HG03039 (cell line): ENCODE results near the gene RREB1.
"Not testable (repeated sequence)": the region's sequence is repeated elsewhere in the genome, so short reads cannot be mapped to it uniquely, and the experiment has no call there.

ENCODE experiments used
- ATAC-seq: cut with Tn5 transposase; IDR thresholded peaks from one replicate; pipeline ENCODE4 v1.9.1; 2021; ENCODE audit warnings: mild to moderate bottlenecking, moderate library complexity; ENCODE audit not compliant: unreplicated experiment

Gene RREB1

DNA sequence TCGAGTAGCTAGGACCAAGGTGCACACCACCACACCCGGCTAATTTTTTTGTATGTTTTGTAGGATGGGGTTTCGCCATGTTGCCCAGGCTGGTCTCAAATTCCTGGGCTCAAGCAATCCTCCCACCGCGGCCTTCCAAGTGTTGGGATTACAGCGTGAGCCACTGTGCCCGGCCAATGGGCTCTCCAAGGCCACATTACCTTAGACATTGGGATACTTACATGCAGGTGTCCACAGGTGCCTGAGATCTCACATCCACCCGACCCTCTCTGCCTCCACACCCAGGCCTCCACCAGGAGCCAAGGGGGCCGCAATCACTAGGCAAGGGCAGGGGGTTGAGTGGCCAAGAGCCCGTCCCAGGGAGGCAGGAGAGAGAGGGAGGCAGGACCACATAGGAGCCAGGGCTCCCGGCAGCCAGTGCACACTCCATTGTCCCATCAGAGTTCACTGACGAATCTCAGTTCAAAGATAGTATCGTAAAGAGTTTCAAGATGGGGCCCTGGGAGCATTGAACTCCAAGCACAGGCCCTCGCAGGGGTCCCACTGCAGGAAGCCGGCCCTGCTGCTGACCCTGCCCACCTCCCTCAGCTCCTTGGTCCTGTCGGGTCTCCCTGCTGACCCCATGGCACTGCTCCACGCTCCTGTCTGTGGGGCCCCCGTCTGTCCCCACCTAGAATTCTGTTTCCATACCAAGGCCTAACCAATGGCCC lies 149.9 kb downstream of the RREB1 start:
- ATAC-seq: no peak

DNA sequence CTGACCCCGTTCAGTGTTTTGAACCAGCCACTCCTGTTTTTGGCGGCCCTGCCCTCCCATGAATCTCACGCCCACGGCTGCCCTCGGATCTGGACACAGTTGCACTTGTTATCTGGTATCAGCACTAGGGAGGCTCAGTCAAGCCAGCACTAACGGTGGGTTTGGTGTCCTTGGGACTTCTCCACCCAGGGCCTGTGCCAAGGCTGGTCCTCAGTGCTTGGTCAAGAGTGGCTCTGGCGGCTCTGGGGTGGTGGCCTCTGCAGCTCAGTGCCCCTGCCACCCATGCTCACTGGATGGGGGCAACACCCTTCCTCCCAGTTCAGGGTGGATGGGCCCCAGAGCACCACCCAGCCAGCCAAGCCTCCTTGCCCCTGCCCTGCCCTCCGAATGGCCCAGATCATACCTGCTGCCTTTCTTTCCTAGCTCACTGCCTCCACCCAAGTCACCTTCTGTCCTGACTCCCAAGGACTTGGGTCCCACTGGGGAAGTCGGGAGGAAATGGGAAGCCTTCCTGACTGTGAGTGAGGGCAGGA lies 150.5 kb downstream of the RREB1 start:
- no peak for ATAC-seq

DNA sequence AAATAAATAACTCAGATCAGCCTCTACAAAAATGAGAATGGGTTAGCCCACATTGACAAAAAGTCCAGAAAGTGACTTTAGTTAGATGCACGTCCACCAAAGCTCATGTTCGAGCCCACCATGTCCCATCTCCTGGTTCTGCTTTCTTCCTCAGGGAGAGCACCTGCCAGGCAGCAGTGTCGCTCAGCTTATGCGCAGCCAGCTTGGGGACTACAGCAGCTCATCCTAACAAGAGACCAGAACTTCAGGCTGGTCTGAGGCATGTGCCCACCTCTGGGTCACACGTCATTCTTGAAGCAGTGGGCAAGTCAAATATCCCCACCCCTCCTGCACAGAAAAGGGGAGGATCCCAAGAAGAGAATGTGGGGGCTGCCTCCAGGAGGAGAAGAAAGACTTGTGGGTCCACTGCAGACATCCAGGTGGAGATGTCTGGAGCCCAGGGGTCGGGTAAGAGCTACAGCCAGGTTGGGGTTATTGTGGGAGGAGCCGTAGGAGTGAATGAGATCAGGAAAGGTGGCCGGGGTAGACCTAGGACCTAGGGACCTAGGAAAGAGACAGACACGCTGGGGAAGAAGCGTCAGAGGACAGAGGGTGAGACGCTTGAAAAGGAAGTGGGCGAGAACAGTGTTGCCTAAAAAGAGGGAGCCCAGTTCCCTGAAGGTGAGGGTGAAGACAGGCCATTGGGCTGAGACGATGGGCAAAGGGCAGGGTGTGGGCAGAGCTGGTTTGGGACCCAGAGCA lies 152.7 kb downstream of the RREB1 start:
- no peak for ATAC-seq

DNA sequence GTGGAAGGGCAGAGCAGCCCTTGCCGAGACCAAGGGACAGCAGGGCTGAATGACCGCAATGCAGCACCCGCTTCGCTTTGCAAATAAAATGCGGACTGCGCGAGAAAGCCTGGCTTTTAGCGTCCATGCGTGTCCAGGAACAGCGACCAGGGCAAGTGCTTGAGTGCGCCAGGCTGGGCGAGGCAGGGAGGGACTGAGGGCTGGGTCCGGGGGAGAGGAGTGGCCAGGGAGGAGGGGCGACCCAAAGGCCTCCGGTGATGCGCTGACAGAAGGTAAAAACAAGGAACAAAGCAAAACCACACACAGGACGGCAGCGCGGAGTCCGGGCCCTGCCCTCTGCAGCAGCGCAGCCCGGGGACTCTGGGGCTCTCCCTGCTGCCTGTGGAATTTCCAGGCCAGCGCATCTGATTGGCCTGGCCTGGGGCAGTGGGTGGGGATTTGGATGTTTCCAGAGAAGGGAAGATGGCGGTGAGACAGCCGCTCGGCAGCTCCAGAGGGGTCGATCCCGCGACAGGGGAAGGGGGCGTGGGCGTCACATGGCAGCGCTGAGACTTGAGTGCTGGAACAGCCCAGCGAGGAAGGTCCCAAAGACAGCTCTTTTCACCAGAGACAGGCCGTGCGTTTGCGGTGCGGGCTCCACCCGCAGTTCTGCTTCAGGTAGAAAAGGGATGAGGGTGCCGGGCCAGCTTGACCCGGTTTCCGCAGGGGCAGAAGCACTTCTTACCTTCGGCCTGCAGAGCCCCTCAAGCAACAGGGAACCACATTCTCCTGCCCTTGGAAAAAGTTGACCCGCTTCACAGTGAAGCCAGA lies 153.5 kb downstream of the RREB1 start:
- peak; percentile 54 for ATAC-seq

DNA sequence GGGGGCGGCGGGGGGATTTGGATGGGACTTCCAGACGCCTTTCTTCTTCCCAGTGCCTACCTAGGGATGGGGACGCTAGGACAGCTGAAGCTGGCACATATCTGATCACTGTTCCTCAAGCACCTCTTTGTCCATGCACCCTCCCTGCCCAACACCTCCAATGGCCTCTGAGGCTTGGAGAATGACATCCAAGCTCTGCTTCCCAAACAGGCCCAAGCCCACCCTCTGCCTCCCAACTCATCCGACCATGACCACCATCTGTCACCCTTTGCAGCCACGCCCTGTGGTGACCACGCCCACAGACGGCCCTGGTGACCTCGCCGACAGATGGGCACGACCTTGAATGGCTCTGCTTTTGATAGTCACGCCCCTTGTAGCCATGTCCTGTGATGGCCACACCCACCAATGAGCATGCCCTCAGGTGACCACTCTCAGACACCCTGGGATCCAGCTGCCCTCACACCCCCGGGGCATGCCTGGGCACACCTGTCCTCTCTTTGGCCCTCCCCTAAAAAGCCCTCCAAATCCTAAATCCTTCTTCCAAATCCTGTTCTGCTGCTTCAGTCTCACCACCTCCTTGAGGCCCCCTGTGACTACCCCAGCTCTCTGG lies 154.2 kb downstream of the RREB1 start:
- no peak for ATAC-seq

DNA sequence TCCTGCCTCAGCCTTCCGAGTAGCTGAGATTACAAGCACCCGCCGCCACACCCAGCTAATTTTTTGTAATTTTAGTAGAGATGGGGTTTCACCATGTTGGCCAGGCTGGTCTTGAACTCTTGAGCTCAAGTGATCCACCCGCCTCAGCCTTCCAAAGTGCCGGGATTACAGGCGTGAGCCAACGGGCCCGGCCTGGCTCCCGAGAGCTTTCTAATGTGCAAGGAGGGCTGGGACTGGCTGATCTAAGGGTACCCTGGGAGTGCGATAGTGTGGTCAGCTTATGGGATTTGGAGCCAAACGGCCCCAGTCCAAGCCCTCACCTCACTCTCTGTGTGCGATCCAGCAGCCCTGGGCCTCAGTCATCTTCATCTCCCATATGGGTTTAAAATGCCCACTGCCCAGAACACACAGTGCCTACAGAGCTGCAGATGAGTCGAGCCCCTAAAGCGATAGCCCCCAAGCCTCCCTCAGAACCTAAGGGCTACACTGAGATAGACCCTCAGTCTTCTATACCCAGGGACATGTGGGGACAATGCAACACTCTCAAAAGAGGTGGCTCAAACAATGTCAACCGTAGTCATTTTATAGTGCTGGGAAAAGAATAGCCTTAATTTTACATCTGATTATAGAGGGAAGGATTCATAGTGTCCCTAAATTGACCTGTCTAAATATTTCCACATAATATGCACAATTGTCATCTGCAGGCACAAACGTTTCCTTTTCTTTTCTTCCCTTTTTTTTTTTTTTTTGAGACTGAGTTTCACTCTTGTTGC lies 155.2 kb downstream of the RREB1 start:
- no peak for ATAC-seq

DNA sequence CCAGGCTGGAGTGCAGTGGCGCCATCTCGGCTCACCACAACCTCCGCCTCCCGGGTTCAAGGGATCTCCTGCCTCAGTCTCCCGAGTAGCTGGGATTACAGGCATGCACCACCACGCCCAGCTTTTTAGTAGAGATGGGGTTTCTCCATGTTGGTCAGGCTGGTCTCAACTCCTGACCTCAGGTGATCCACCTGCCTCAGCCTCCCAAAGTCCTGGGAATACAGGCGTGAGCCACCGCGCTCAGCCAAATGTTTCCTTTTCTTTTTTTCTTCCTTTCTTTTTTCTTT lies 155.7 kb downstream of the RREB1 start:
- not testable (repeated sequence) for ATAC-seq

DNA sequence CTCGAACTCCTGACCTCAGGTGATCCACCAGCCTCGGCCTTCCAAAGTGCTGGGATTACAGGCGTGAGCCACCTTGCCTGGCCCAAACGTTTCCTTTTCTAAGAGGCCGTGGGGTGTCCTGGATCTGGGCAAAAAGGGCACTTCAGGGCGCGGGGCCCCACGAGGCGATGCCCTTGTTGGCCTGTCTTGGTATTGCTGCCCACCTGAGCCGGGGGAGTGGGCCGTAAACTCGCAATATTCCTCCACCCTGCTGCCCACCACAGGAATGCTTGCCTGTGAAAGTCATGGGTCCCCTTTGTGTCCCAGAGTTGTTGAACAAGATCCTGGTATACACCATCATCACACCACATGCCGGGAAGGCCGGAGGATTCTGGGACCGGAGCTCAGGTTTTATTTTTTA lies 156.3 kb downstream of the RREB1 start:
- ATAC-seq: no peak

DNA sequence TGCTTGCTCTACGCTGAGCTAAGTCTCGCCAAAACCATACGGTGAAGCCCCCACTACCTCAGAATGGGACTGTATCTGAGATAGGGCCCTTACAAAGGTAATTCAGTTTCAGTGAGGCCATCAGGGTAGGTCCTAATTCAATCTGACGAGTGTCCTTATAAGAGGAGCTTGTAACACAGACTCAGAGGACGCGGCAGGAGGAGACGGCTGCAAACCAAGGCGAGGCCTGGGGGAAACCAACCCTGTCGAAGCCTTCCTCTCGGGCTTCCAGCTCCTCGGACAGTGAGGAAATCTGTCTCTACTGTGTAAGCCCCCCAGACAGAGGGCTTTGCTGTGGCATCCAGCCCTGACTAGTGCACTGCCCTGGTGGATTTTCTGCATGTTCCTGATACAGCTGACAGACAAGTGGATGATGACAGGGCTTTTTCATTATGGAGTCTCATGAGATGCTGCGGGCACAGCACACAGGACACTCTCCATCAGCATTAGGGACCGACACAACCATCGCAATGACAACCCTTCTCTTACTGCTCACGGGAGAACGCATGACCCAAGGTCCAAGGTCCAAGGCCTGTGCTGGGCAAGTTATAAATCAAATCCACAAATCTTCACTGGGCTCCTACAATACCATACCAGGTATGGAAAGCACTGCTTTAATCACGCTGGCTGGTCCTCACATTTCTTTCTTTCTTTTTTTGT lies 157.1 kb downstream of the RREB1 start:
- ATAC-seq: no peak

DNA sequence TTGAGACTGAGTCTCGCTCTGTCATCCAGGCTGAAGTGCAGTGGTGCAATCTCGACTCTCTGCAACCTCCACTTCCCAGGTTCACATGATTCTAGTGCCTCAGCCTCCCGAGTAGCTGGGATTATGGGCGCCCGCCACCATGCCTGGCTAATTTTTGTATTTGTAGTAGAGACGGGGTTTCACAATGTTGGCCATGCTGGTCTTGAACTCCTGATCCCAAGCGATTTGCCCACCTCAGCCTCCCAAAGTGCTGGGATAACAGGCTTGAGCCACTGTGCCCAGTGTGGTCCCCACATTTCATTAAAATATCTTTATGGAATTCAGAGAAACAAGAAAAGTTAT lies 157.6 kb downstream of the RREB1 start:
- ATAC-seq: not testable (repeated sequence)

DNA sequence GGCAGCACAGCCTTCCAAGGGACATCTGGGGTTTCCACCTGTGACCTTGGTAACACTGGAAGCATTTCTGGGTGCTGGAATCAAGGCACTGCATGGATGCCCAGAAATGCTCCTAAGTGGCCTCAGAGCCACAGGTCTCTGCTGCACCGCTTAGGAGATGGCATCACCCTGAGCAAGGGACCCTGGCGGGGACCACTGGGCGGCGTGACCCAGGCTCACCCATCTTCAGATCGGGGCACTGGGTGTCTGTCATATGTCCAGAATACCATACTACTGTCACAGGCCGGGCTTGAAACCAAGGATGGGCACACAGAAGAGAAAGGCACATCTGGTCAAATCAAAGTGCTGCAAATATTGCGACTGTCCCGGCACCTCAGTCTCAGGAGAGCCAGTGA lies 159.3 kb downstream of the RREB1 start:
- no peak for ATAC-seq

DNA sequence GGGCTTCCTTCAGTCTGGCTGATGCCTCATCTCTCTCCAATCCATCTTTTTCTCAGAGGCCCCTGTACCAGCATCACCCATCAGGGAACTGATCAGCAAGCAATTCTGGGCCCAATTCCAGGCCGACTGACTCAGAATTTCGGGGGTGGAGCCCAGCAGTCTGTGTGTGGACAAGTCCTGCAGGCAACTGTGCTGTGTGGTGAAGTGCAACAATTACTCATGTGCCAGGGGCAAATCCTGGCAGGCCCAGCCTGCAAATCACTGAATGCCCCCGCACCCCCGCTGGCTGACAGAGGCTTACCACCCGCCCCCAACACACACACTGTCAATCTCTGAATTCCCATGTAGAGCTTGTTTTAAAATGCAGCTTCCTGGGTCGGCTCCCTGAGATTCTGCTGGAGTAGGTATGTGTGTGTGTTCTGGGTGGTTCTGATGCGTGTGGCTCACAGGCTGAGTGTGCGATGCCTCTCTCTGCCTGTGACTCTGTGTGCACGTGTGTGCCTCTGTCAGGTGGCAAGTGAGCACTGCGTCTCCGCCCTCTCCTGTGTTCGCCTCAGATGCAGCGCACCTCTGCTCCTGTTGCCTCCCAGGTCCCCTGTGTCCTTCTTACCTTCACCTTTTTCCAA lies 159.8 kb downstream of the RREB1 start:
- ATAC-seq: no peak

DNA sequence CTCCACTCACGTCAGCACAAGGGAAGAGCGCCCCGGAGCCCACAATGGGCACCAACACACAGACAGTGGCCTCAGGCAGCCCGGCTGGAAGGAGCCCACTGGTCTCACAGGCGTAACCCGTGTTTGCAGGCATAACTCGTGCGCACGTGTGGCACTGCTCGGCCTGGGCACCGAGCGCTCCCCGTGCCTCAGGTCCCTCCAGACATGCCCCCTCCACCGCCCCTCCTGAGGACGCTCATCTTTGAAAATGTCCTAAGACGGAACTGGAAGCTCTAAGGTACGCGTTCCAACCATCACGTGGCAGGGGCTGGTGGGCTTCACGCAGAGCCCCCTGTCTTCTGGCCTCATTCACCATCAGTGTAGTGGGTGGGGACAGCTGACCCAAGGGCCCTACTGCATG lies 160.6 kb downstream of the RREB1 start:
- no peak for ATAC-seq

DNA sequence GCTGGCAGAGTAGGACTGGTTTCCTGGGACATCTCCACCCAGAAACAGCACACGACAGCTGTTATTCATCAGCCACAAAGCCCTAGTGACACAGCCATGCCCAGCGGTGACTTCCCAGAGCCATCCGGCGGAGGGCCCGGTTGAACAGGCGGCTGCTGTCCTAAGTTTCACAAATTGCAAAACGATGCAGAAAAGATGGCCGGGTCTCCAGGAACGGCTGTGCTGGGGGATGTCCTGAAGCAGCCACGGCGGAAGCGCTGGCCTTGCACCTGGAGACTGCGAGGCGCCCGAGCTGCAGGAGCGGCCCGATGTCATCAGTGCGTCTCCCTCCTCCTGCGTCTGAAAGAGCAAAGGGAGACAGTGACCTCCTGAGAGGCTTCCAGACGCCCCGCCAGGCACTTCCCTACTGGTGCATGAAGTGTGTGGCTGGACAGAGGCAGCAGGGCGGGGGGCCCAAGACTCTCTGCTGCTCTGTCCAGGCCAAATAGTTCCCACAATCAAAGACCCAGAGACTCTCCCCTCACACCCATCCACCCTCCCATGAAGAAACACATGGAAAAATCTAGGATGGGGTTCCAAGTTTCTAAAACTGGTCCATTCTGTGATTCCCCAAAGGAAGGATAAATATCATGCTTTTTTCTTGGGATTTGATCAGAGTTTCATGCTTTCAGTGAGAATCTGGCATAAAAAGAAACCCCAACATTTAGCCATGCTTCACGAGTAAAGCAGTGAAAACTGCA lies 161.2 kb downstream of the RREB1 start:
- ATAC-seq: no peak

DNA sequence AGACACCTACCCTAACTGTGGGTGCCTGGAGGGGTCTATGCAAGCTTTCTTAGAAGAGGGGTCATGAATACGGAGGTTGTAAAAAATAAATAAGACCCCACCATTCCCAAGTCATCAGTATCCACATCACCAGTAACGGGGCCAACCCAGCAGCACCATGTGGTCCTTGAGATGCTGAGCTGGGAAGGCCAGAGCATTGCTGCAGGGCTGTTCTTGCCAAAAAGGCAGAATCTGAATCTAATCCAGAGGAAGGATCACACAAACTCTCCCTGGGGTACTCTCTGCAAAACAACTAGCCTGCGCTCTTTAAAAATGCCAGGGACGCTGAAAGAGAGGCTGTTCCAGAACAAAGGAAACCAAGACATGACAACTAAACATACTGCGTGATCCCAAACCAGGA lies 162.1 kb downstream of the RREB1 start:
- no peak for ATAC-seq

DNA sequence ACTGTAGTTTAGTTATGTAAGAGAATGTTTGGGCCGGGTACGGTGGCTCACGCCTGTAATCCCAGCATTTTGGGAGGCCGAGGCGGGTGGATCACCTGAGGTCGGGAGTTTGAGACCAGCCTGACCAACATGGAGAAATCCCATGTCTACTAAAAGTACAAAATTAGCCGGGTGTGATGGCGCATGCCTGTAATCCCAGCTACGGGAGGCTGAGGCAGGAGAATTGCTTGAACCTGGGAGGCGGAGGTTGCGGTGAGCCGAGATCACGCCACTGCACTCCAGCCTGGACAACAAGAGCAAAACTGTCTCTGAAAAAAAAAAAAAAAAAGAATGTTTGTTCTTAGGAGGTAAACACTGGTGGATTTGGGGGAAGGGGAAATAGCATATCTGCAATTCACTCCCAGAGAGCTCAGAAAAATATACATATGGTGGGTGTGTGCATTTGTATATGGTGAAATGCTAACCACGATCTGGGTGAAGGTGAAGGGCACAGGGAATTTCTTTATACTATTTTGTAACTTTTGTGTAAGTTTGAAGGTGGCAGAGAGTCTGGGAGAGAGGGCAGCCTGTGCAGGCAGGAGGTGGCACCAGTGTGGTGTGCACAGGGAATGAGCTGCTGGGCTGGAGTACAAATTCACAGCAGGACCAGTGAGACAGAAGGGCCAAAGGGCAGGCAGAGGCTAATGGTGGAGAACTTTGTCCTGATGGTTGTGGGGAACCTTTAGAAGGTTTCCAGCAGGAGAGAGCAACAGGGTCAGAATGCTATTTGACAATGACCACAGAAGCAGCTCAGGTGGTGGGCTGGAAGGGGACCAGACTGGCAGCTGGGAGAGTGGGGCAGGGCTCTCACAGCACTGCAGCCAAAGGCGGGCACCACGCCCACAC lies 162.8 kb downstream of the RREB1 start:
- no peak for ATAC-seq

DNA sequence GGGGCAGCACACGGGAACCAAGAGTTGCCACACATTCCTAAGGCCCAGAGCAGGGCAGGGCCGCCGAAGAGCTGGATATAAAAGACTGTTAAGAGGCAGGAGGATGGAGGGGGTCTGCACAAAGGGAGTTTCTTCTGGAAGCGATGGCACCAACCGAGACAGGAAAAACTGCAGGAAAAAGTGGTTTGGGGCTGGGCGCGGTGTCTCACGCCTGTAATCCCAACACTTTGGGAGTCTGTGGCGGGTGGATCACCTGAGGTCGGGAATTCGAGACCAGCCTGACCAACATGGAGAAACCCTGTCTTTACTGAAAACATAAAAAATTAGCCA lies 163.4 kb downstream of the RREB1 start:
- no peak for ATAC-seq

DNA sequence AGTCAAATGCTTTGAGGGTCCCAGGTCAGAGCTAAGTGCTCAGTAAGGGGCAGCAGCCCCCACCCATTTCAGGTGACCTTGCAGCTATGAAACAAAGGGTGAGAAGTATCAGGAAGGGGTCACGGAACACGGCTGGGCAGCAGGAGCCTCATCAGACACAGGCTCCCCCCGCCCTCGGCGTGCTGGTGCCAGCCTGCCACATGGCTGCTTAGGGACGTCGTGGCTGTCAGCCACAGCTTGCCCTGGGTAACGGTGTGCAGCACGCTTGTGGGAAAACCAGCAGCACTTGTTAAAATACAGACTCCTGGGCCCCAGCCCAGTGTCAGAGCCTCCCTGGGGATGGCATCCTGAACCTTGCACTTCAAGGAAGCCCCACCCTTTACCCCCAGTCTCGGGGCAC lies 165.9 kb downstream of the RREB1 start:
- no peak for ATAC-seq
